WTC11 (cell line): Measurements from ENCODE around the gene PLCG2. TPM values are rescaled to one million over a fixed set of nuclear protein-coding genes. Genes with fewer than 3 reads are reported as not detected.

ENCODE experiments used
- ATAC-seq: fragments of 200-7000 bp; cut with Tn5 transposase; 2 replicates; pipeline ENCODE4 v1.10.0; 2021; ENCODE audit warnings: mild to moderate bottlenecking, moderate library complexity
- CTCF ChIA-PET: fragments of 300-600 bp; sonication (Branson Sonifier 250); formaldehyde crosslinking; loops from one replicate; lab custom pipeline; 2021; ENCODE audit warnings: antibody characterized with exemption; lab: Charles Lee
- POLR2A ChIA-PET: fragments of 350-600 bp; sonication (Branson Sonifier 250); formaldehyde crosslinking; loops from one replicate; lab custom pipeline; 2021; ENCODE audit warnings: antibody characterized with exemption; lab: Charles Lee
- DNase-seq: peaks from one replicate; pipeline ENCODE4 v3.0.0; 2021; ENCODE audit warnings: low spot score
- H3K27ac Mint-ChIP-seq: 2 replicates; pipeline ENCODE4 v1.8.0; 2021; ENCODE audit warnings: mixed read lengths
- H3K27me3 Mint-ChIP-seq: 2 replicates; pipeline ENCODE4 v1.8.0; 2021; ENCODE audit warnings: low read depth, mild to moderate bottlenecking, moderate library complexity, mixed read lengths
- H3K36me3 Mint-ChIP-seq: 2 replicates; pipeline ENCODE4 v1.8.0; 2021; ENCODE audit warnings: mixed read lengths
- H3K4me1 Mint-ChIP-seq: 2 replicates; pipeline ENCODE4 v1.8.0; 2022; ENCODE audit warnings: mixed read lengths
- H3K4me3 Mint-ChIP-seq: 2 replicates; pipeline ENCODE4 v1.8.0; 2021; ENCODE audit warnings: mild to moderate bottlenecking, moderate library complexity, mixed read lengths
- H3K9me3 Mint-ChIP-seq: 2 replicates; pipeline ENCODE4 v1.8.0; 2021; ENCODE audit warnings: mixed read lengths
- AR ChIP-seq: fragments of 250-450 bp; sonication (Bioruptor Pico); IDR thresholded peaks from 2 replicates; pipeline ENCODE4 v1.9.0; 2021; ENCODE audit warnings: mild to moderate bottlenecking
- ATF1 ChIP-seq: sonication (generic); formaldehyde crosslinking; IDR thresholded peaks from 2 replicates; pipeline ENCODE4 v1.8.1; 2023; ENCODE audit warnings: mild to moderate bottlenecking, moderate library complexity, missing genetic modification reagents
- ETV6 ChIP-seq: sonication (generic); formaldehyde crosslinking; IDR thresholded peaks from 2 replicates; pipeline ENCODE4 v1.8.1; 2022; ENCODE audit warnings: mild to moderate bottlenecking, missing genetic modification reagents
- FOXP4 ChIP-seq: sonication (generic); formaldehyde crosslinking; IDR thresholded peaks from 2 replicates; pipeline ENCODE4 v1.8.0; 2022; ENCODE audit warnings: mild to moderate bottlenecking, missing genetic modification reagents
- HMGXB4 ChIP-seq: sonication (generic); formaldehyde crosslinking; IDR thresholded peaks from 2 replicates; pipeline ENCODE4 v1.8.1; 2023; ENCODE audit warnings: mild to moderate bottlenecking, moderate library complexity, missing genetic modification reagents
- IRF2 ChIP-seq: sonication (generic); formaldehyde crosslinking; IDR thresholded peaks from 2 replicates; pipeline ENCODE4 v1.8.0; 2022; ENCODE audit warnings: low read depth, missing genetic modification reagents, borderline replicate concordance
- KAT7 ChIP-seq: sonication (generic); formaldehyde crosslinking; IDR thresholded peaks from 2 replicates; pipeline ENCODE4 v1.8.1; 2023; ENCODE audit warnings: missing genetic modification reagents, mild to moderate bottlenecking, borderline replicate concordance
- MYBL2 ChIP-seq: sonication (generic); formaldehyde crosslinking; IDR thresholded peaks from 2 replicates; pipeline ENCODE4 v1.8.1; 2023; ENCODE audit warnings: mild to moderate bottlenecking, moderate library complexity, missing genetic modification reagents
- NFE2L1 ChIP-seq: sonication (generic); formaldehyde crosslinking; IDR thresholded peaks from 2 replicates; pipeline ENCODE4 v1.8.1; 2023; ENCODE audit warnings: missing genetic modification reagents
- NR2C2 ChIP-seq: sonication (generic); formaldehyde crosslinking; IDR thresholded peaks from 2 replicates; pipeline ENCODE4 v1.8.0; 2022; ENCODE audit warnings: mild to moderate bottlenecking, missing genetic modification reagents
- SMAD4 ChIP-seq: sonication (generic); formaldehyde crosslinking; IDR thresholded peaks from 2 replicates; pipeline ENCODE4 v1.8.0; 2022; ENCODE audit warnings: mild to moderate bottlenecking, missing genetic modification reagents
- TEAD4 ChIP-seq: sonication (generic); formaldehyde crosslinking; IDR thresholded peaks from 2 replicates; pipeline ENCODE4 v1.8.0; 2022; ENCODE audit warnings: mild to moderate bottlenecking, missing genetic modification reagents
- USF1 ChIP-seq: sonication (generic); formaldehyde crosslinking; IDR thresholded peaks from 2 replicates; pipeline ENCODE4 v1.8.0; 2022; ENCODE audit warnings: mild to moderate bottlenecking, missing genetic modification reagents
- ZNF138 ChIP-seq: sonication (generic); formaldehyde crosslinking; conservative IDR thresholded peaks from 2 replicates; pipeline ENCODE4 v1.8.1; 2022; ENCODE audit warnings: mild to moderate bottlenecking, moderate library complexity, missing genetic modification reagents
- ZSCAN18 ChIP-seq: fragments of 250-450 bp; sonication (Bioruptor Pico); IDR thresholded peaks from 2 replicates; pipeline ENCODE4 v2.1.2; 2022; ENCODE audit warnings: mild to moderate bottlenecking, moderate library complexity
- total RNA-seq: library from RNA; stranded (reverse); gene quantifications from 3 replicates; pipeline ENCODE4 v1.2.3, GENCODE V29; 2021
- TF ChIP-seq, protein P1 (sequence below): sonication (generic); formaldehyde crosslinking; IDR thresholded peaks from 2 replicates; pipeline ENCODE4 v1.8.1; 2023; ENCODE audit warnings: mild to moderate bottlenecking, missing genetic modification reagents
- TF ChIP-seq, protein P2 (sequence below): sonication (generic); formaldehyde crosslinking; IDR thresholded peaks from 2 replicates; pipeline ENCODE4 v1.8.0; 2023; ENCODE audit warnings: mild to moderate bottlenecking, missing genetic modification reagents

PLCG2 gene
- total RNA-seq, 1 experiment from 2014 or later, result 7.0 TPM

DNA sequence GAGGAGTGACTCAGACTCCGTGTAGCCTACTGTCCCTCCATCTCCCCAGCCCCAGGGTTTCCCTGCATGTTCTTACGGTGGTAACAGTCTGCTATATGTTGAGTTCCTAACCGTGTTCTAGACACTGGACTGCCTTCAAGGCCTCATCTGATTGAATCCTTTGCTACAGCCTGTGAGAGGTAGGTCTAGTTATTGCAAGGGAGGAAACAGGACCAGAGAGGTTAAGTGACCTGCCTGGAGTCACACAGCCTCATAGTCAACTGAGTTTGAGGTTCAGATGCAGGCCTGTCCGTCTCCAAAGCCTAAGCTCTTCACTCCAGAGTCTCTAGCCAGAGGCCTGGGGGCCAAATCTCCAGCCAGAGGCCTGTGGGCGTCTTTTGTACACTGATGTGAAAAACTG, 134.1 kb downstream of the PLCG2 start:
- ChIA-PET CTCF (no interaction called here), POLR2A (no interaction called here)
- Mint-ChIP-seq H3K9me3 (no peaks in the 10 kb centered on the region), H3K36me3 (no peaks in the 10 kb centered on the region), H3K4me1 (no peaks in the 10 kb centered on the region), H3K27me3 (no peaks in the 10 kb centered on the region), H3K4me3 (no peak overlapping the region), H3K27ac (no peak overlapping the region)
- no peak for TF ChIP-seq ZNF138 (CRISPR knock-in tag)
- no peak for TF ChIP-seq FOXP4
- no peak for TF ChIP-seq TEAD4 (CRISPR knock-in tag)
- TF ChIP-seq IRF2, result no peak
- TF ChIP-seq MYBL2 (CRISPR knock-in tag), result no peak
- no peak for TF ChIP-seq HMGXB4 (CRISPR knock-in tag)
- no peak for TF ChIP-seq ATF1 (CRISPR knock-in tag)
- no peak for TF ChIP-seq USF1 (CRISPR knock-in tag)
- TF ChIP-seq KAT7, result no peak
- TF ChIP-seq NFE2L1 (CRISPR knock-in tag), result no peak
- TF ChIP-seq, protein P1, sequence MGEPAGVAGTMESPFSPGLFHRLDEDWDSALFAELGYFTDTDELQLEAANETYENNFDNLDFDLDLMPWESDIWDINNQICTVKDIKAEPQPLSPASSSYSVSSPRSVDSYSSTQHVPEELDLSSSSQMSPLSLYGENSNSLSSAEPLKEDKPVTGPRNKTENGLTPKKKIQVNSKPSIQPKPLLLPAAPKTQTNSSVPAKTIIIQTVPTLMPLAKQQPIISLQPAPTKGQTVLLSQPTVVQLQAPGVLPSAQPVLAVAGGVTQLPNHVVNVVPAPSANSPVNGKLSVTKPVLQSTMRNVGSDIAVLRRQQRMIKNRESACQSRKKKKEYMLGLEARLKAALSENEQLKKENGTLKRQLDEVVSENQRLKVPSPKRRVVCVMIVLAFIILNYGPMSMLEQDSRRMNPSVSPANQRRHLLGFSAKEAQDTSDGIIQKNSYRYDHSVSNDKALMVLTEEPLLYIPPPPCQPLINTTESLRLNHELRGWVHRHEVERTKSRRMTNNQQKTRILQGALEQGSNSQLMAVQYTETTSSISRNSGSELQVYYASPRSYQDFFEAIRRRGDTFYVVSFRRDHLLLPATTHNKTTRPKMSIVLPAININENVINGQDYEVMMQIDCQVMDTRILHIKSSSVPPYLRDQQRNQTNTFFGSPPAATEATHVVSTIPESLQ (CRISPR knock-in tag), result no peak
- TF ChIP-seq AR, result no peak
- TF ChIP-seq NR2C2 (CRISPR knock-in tag), result no peak
- TF ChIP-seq ZSCAN18 (CRISPR knock-in tag), result no peak
- TF ChIP-seq, protein P2, sequence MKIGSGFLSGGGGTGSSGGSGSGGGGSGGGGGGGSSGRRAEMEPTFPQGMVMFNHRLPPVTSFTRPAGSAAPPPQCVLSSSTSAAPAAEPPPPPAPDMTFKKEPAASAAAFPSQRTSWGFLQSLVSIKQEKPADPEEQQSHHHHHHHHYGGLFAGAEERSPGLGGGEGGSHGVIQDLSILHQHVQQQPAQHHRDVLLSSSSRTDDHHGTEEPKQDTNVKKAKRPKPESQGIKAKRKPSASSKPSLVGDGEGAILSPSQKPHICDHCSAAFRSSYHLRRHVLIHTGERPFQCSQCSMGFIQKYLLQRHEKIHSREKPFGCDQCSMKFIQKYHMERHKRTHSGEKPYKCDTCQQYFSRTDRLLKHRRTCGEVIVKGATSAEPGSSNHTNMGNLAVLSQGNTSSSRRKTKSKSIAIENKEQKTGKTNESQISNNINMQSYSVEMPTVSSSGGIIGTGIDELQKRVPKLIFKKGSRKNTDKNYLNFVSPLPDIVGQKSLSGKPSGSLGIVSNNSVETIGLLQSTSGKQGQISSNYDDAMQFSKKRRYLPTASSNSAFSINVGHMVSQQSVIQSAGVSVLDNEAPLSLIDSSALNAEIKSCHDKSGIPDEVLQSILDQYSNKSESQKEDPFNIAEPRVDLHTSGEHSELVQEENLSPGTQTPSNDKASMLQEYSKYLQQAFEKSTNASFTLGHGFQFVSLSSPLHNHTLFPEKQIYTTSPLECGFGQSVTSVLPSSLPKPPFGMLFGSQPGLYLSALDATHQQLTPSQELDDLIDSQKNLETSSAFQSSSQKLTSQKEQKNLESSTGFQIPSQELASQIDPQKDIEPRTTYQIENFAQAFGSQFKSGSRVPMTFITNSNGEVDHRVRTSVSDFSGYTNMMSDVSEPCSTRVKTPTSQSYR (CRISPR knock-in tag), result no peak
- no peak for TF ChIP-seq SMAD4
- no peak for TF ChIP-seq ETV6 (CRISPR knock-in tag)
- DNase-seq (no peak), ATAC-seq (no peak)
